ENCODE measurements around the gene GLIS2.

GLIS2 gene

DNA sequence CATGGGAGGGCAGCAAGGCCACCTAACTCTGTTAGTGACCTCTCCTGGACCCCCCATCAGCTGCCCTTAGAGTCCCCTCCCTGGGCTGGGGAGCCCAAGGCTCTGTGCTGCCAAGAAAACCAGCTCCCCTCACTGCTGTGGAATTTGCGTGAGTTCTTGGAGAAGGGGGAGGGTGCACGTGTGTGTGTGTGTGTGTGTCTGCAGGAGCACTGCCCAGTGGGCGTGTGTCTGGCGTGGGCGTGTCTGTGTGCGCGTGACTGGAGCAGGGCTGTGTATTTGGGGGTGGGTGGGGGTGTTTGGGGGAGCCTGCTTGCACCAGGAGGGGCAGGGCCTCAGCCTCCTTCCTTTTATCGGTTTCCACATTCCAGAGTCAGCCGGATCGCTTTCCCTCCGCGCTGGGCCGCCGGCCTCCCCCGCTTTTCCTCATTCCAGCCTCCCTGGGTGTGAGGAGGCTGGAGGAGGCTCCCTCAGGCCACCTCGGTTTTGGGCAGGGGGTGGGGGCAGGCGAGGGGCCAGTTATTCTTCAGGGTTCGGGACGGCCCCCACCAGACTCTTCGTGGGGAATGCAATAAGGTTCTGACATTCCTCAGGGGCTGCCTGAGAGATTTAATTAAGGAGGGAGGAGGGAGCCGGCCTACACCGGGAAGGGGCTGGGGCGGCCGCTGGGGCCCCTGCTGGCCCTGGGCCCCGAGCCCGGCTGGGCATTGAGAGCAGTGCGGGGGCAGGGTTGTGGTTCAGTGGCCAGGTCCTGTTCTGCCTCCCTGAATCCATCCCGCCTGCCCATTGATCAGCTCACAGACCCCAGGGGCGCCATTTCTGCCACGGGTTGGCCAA, 58.3 kb downstream of the GLIS2 start:
- DNase-seq (ENCODE audit: low read depth): no peak
- H3K4me3 ChIP-seq (ENCODE audit: low read depth, low read length): no peak overlapping the region
- no peak for TF ChIP-seq POLR2A (IDR thresholded peaks at IDR 0.05; ENCODE audit: extremely low read depth, insufficient read length)

DNA sequence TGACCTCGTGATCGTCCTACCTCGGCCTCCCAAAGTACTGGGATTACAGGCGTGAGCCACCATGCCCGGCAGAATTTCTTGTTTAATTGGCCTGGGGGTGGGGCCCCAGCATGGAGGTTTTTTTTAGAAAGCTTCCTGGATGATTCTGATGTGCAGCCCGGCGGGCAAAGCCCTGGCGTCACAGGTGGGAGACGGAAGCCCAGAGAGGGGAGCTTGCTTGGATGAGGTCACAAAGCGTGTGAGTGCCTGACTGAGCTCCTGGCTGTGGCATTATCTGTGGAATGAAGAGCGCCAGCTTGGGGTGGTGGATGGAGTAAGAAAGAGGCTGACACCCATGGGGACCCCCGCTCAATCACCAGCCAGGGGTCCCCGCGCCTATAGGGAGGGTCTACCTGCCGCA, 59.9 kb downstream of the GLIS2 start:
- no peak overlapping the region for H3K4me3 ChIP-seq (ENCODE audit: low read depth, low read length)
- no peak for TF ChIP-seq POLR2A (IDR thresholded peaks at IDR 0.05; ENCODE audit: extremely low read depth, insufficient read length)
- TF ChIP-seq, protein P1, sequence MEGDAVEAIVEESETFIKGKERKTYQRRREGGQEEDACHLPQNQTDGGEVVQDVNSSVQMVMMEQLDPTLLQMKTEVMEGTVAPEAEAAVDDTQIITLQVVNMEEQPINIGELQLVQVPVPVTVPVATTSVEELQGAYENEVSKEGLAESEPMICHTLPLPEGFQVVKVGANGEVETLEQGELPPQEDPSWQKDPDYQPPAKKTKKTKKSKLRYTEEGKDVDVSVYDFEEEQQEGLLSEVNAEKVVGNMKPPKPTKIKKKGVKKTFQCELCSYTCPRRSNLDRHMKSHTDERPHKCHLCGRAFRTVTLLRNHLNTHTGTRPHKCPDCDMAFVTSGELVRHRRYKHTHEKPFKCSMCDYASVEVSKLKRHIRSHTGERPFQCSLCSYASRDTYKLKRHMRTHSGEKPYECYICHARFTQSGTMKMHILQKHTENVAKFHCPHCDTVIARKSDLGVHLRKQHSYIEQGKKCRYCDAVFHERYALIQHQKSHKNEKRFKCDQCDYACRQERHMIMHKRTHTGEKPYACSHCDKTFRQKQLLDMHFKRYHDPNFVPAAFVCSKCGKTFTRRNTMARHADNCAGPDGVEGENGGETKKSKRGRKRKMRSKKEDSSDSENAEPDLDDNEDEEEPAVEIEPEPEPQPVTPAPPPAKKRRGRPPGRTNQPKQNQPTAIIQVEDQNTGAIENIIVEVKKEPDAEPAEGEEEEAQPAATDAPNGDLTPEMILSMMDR (IDR thresholded peaks at IDR 0.05; ENCODE audit: low read depth, low read length): no peak
- no peak for TF ChIP-seq MYC (IDR thresholded peaks at IDR 0.05; ENCODE audit: low read depth, low read length)
- TF ChIP-seq, protein P2, sequence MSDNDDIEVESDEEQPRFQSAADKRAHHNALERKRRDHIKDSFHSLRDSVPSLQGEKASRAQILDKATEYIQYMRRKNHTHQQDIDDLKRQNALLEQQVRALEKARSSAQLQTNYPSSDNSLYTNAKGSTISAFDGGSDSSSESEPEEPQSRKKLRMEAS (IDR thresholded peaks at IDR 0.05; ENCODE audit: low read depth, low read length): no peak
- no peak for DNase-seq (ENCODE audit: low read depth)

DNA sequence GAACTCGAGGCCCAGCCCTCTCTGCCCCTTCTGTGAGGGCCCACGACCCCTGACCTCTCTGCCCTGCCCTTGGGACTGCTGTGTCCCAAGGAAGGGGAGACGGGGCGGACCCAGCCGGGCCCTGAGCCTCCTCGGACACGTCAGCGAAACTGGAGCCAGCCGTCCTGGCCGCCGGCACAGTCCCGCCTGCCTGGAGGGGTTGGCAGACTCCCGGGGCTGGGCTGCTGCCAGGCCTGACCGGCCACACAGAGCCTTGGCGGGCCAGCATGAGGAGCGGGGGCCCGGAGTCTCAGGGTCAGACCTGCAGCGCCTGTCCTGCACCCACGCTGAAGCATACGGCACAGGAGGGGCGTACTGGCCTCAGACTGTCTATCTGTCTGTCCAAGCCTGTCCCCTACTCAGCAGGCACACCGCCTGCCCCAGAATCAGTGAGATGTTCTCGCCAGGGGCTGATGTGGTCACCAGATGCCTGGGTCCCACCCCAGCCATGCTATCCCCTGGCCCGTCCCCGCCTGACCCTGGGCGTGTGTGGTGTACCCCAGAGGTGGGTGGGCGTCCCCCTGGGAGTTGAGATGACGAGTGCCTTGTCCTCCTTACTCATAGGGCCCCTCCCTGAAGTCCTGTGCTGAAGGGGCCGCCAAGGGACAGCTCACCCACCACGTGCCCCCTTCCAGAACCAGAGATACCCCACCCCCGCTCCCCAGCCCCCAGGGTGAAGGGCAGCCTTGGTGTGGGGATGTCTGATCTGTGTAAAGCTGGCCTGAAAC, 60.4 kb downstream of the GLIS2 start:
- H3K4me3 ChIP-seq (ENCODE audit: low read depth, low read length): no peak overlapping the region
- TF ChIP-seq, protein P1 (IDR thresholded peaks at IDR 0.05; ENCODE audit: low read depth, low read length): no peak
- no peak for TF ChIP-seq POLR2A (IDR thresholded peaks at IDR 0.05; ENCODE audit: extremely low read depth, insufficient read length)
- no peak for DNase-seq (ENCODE audit: low read depth)

DNA sequence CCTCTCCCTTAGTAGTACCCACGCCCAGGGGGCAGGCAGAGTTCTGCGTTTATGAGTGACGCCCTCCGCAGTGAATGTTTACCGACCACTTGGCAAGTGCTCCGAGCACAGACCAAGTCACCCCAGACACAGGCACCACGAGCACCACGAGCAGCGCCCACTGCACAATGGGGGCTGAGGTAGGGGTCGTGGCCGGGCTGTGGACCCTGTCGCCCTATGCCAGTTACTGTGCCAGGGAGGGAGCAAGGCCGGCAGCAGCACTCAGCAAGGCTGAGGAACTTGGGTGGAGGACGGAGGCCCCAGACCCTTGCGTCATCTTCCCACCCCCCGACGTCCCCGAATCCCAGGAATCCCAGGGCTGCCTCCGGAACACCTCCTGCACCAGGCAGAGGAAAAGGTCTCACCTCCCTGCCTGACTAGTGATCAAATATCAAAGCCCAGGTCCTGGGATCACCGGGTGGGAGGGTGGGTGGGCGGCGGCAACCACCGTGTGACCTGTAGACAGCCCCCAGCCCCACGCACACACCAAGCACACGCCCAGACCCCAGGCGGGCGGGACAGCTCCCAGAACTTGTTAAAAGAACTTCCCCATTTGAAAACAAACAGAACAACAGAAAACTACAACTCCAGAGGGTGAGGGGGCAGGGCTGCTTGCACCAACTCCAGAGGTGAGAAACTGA, 61.2 kb downstream of the GLIS2 start:
- H3K4me3 ChIP-seq (ENCODE audit: low read depth, low read length): no peak overlapping the region
- DNase-seq (ENCODE audit: low read depth): no peak
- TF ChIP-seq, protein P1 (IDR thresholded peaks at IDR 0.05; ENCODE audit: low read depth, low read length): no peak
- TF ChIP-seq, protein P2 (IDR thresholded peaks at IDR 0.05; ENCODE audit: low read depth, low read length): no peak
- TF ChIP-seq POLR2A (IDR thresholded peaks at IDR 0.05; ENCODE audit: extremely low read depth, insufficient read length) (no peak), MYC (IDR thresholded peaks at IDR 0.05; ENCODE audit: low read depth, low read length) (no peak)

DNA sequence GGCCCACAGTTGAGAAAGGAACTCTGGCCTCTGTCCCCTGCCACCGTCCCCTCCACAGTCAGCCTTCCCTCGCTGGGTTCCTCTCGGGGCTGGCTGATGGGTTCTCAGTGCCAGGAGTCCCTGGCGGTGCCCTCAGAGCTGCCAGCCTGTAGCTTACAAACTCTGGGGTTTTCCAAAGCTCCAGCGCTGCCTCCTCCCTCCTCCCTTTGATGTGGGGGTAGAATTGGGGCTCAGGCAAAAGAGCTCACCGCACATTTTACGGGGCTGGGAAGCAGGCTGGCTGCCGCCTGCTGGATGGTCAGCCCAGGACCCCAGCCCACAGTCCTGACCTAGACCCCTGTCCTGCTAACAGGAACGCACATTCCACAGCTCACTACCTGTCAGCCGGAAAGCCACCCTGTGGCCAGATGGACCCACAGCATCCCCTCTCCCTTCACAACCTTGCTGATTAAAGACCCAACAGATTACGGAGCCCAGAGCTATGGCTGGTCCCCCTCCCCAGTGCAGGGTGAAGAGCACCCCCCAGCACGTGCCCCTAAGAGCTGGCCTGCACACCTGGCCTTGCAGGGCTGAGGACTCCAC, 61.8 kb downstream of the GLIS2 start:
- no peak for TF ChIP-seq POLR2A (IDR thresholded peaks at IDR 0.05; ENCODE audit: extremely low read depth, insufficient read length)
- TF ChIP-seq, protein P1 (IDR thresholded peaks at IDR 0.05; ENCODE audit: low read depth, low read length): peak; percentile 9
- no peak for DNase-seq (ENCODE audit: low read depth)
- H3K4me3 ChIP-seq (ENCODE audit: low read depth, low read length): no peak overlapping the region

DNA sequence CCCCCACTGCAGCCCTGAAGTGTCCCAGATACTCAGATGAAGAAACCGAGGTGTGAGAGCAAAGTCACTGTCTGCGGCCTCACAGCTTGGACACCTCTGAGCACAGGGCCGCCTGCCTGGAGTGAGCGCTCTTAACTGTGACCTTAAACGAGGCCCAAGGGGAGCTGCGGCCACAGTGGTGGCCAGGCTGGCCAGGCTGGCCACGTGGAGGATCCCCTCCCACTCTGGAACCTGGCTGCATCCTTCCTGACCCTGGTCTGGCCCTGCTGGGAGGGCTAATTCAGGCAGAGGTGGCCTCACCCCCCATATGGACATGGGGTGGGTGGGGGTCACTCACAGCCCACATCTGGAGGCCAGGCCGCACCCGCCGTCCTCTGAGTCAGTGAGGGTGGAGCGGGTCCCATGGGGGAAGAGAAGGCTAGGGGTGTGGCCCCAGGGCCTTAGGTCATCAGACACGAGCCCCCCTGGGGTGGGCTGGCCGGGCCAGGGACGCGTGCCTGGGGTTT, 62.3 kb downstream of the GLIS2 start:
- H3K4me3 ChIP-seq (ENCODE audit: low read depth, low read length): no peak overlapping the region
- DNase-seq (ENCODE audit: low read depth): no peak
- TF ChIP-seq POLR2A (IDR thresholded peaks at IDR 0.05; ENCODE audit: extremely low read depth, insufficient read length) (no peak), MYC (IDR thresholded peaks at IDR 0.05; ENCODE audit: low read depth, low read length) (no peak)
- TF ChIP-seq, protein P1 (IDR thresholded peaks at IDR 0.05; ENCODE audit: low read depth, low read length): no peak
- TF ChIP-seq, protein P2 (IDR thresholded peaks at IDR 0.05; ENCODE audit: low read depth, low read length): no peak
